HepG2 (cell line): Measurements from ENCODE around the gene ARL4C. TPM values are rescaled to one million over a fixed set of nuclear protein-coding genes. Genes with fewer than 3 reads are reported as not detected.

Experiments used
- ATAC-seq: fragments of 200-7000 bp; cut with Tn5 transposase; 3 replicates; pipeline ENCODE4 v1.9.1; 2020; ENCODE audit warnings: mild to moderate bottlenecking, moderate library complexity
- BruUV-seq: library from RNA; stranded (reverse); fragments of 400-500 nt; replicated peaks from 2 replicates; lab custom pipeline; 2021; lab: Mats Ljungman, UMichigan
- CTCF ChIA-PET: fragments of 300-600 bp; formaldehyde crosslinking; extraction: SDS; loops from one replicate; lab custom pipeline; 2021; ENCODE audit warnings: low total read pairs, inconsistent platforms, low intra/inter-chr PET ratio; lab: Yijun Ruan, JAX
- POLR2A ChIA-PET: fragments of 350-600 bp; sonication (Branson Sonifier 250); formaldehyde crosslinking; loops from one replicate; lab custom pipeline; 2020; ENCODE audit warnings: antibody characterized with exemption, inconsistent platforms; lab: Yijun Ruan, JAX
- DNase-seq: peaks from one replicate; pipeline ENCODE4 v3.0.0-alpha.2; 2015; ENCODE audit warnings: low spot score
- FAIRE-seq: peaks from 3 replicates; lab custom pipeline; 2011; peaks lifted over from hg19 to GRCh38; lab: Jason Lieb, UNC
- H2AFZ ChIP-seq: one replicate; pipeline ENCODE4 v1.6.1; 2011; ENCODE audit warnings: low read length, inconsistent platforms
- H3K27ac ChIP-seq: fragments of 300-600 bp; 3 replicates; pipeline ENCODE4 v1.8.0; 2011; ENCODE audit warnings: mixed run types, mild to moderate bottlenecking, mixed read lengths, low read length, inconsistent platforms; ENCODE audit not compliant: insufficient read depth; ENCODE audit errors: extremely low read length
- H3K27me3 ChIP-seq, 2 experiments: fragments of 200-600 bp in 1 of 2; 2 replicates in 1 of 2; 3 replicates in 1 of 2; pipeline versions ENCODE4 v1.6.0 to v1.8.0; 2011; ENCODE audit warnings: low read length in 2 of 2, mild to moderate bottlenecking in 2 of 2, moderate library complexity in 2 of 2, inconsistent platforms in 1 of 2; ENCODE audit not compliant: insufficient read depth in 2 of 2, control insufficient read depth in 1 of 2
- H3K36me3 ChIP-seq, 2 experiments: fragments of 200-600 bp in 1 of 2; replicated peaks in 1 of 2; 2 replicates in 1 of 2; 3 replicates in 1 of 2; pipeline versions ENCODE4 v1.5.1 to v1.8.0; 2011; ENCODE audit warnings: low read length in 2 of 2, inconsistent platforms in 1 of 2; ENCODE audit not compliant: insufficient read depth in 2 of 2, control insufficient read depth in 1 of 2
- H3K4me1 ChIP-seq: 2 replicates; pipeline ENCODE4 v1.5.1; 2012; ENCODE audit warnings: low read length, inconsistent platforms; ENCODE audit not compliant: insufficient read depth
- H3K4me2 ChIP-seq: 2 replicates; pipeline ENCODE4 v1.6.0; 2011; ENCODE audit warnings: low read depth, low read length, inconsistent platforms
- H3K4me3 ChIP-seq, 3 experiments: fragments of 200-600 bp in 1 of 3; sonication (generic), shearing (Covaris generic) in 1 of 3; replicated peaks in 1 of 3; 2 replicates each; pipeline ENCODE4 v1.5.1; 2011 to 2016; ENCODE audit warnings: low read length in 3 of 3, inconsistent platforms in 2 of 3, low read depth in 2 of 3, mild to moderate bottlenecking in 2 of 3, control low read depth in 1 of 3, mixed read lengths in 1 of 3; ENCODE audit not compliant: insufficient read depth in 1 of 3
- H3K79me2 ChIP-seq: one replicate; pipeline ENCODE4 v1.6.1; 2011; ENCODE audit warnings: low read length, inconsistent platforms; ENCODE audit not compliant: insufficient read depth
- H3K9ac ChIP-seq: 2 replicates; pipeline ENCODE4 v1.6.0; 2011; ENCODE audit warnings: mild to moderate bottlenecking, low read depth, low read length, inconsistent platforms; ENCODE audit not compliant: insufficient read depth
- H3K9me3 ChIP-seq: 2 replicates; pipeline ENCODE4 v1.5.1; 2012; ENCODE audit warnings: mild to moderate bottlenecking, low read length
- H4K20me1 ChIP-seq: 2 replicates; pipeline ENCODE4 v1.6.0; 2011; ENCODE audit warnings: inconsistent platforms, mild to moderate bottlenecking, low read length, moderate library complexity; ENCODE audit not compliant: insufficient read depth
- BATF2 ChIP-seq: sonication (generic); formaldehyde crosslinking; IDR thresholded peaks from 2 replicates; pipeline ENCODE4 v1.8.0; 2022; ENCODE audit warnings: mild to moderate bottlenecking, missing genetic modification reagents, moderate library complexity
- GLI4 ChIP-seq: sonication (generic); formaldehyde crosslinking; IDR thresholded peaks from 2 replicates; pipeline ENCODE4 v1.5.1; 2020; ENCODE audit warnings: missing genetic modification reagents, mild to moderate bottlenecking, moderate library complexity, borderline replicate concordance
- IKZF1 ChIP-seq: fragments of 450-650 bp; IDR thresholded peaks from 2 replicates; pipeline ENCODE4 v1.7.1; 2016
- MAF1 ChIP-seq: sonication (generic); formaldehyde crosslinking; IDR thresholded peaks from 2 replicates; pipeline ENCODE4 v1.5.0; 2020; ENCODE audit warnings: missing genetic modification reagents, borderline replicate concordance
- MLLT10 ChIP-seq: sonication (generic); formaldehyde crosslinking; IDR thresholded peaks from 2 replicates; pipeline ENCODE4 v1.4.0; 2020; ENCODE audit warnings: missing genetic modification reagents
- NFE2L2 ChIP-seq: fragments of 150-350 bp; IDR thresholded peaks from 2 replicates; pipeline ENCODE4 v1.6.1; 2014; ENCODE audit warnings: low read length
- POLR2G ChIP-seq: fragments of 200-400 bp; formaldehyde crosslinking; IDR thresholded peaks from 2 replicates; pipeline ENCODE4 v1.6.1; 2018; ENCODE audit warnings: mild to moderate bottlenecking, low read depth, low read length, moderate library complexity
- SNRNP70 ChIP-seq: fragments of 200-400 bp; formaldehyde crosslinking; IDR thresholded peaks from 2 replicates; pipeline ENCODE4 v1.6.1; 2017; ENCODE audit warnings: mild to moderate bottlenecking, low read depth, low read length, moderate library complexity
- XRCC5 ChIP-seq: fragments of 200-400 bp; formaldehyde crosslinking; optimal IDR thresholded peaks from 2 replicates; pipeline ENCODE3; 2017; ENCODE audit warnings: mild to moderate bottlenecking, low read length
- ZBTB26 ChIP-seq: IDR thresholded peaks from 2 replicates; pipeline ENCODE4 v1.6.1; 2016; ENCODE audit warnings: missing compliant biosample characterization, missing genetic modification reagents, borderline replicate concordance
- ZFP37 ChIP-seq: sonication (generic); formaldehyde crosslinking; IDR thresholded peaks from 2 replicates; pipeline ENCODE4 v1.4.0; 2020; ENCODE audit warnings: missing genetic modification reagents, borderline replicate concordance
- ZFP41 ChIP-seq: sonication (generic); formaldehyde crosslinking; IDR thresholded peaks from 2 replicates; pipeline ENCODE4 v1.4.0; 2020; ENCODE audit warnings: mild to moderate bottlenecking, missing genetic modification reagents, borderline replicate concordance
- ZMYM3 ChIP-seq: sonication (generic); formaldehyde crosslinking; IDR thresholded peaks from 2 replicates; pipeline ENCODE4 v1.5.1; 2020; ENCODE audit warnings: mild to moderate bottlenecking, missing genetic modification reagents
- ZNF121 ChIP-seq: sonication (generic); formaldehyde crosslinking; IDR thresholded peaks from 2 replicates; pipeline ENCODE4 v1.5.0; 2020; ENCODE audit warnings: mild to moderate bottlenecking, missing genetic modification reagents
- WGBS: methylation state at CpG from one replicate; pipeline ENCODE4 v1.1.6; 2017; ENCODE audit warnings: low lambda C conversion rate; 5-methylcytosine and 5-hydroxymethylcytosine counted together
- in situ Hi-C: cut with HindIII; loops from 2 replicates; pipeline ENCODE4 v1.10.0; 2017; ENCODE audit warnings: low pct_unique_long_range_greater_than_20kb; ENCODE audit not compliant: extremely low pct_ligation_motif_present
- intact Hi-C: fragments of 100-400 bp; cut with micrococcal nuclease; formaldehyde crosslinking; loops from one replicate; pipeline ENCODE4 v1.10.0; 2022; ENCODE audit not compliant: unreplicated experiment
- polyA plus RNA-seq, 8 experiments: library from polyadenylated mRNA; depleted of rRNA in 3 of 8; stranded (reverse) in 7 of 8; unstranded in 1 of 8; fragments of >200 nt; fragmentation: Illumina TruSeq in 4 of 8; extraction: Trizol in 4 of 8; gene quantifications; 2 replicates each; pipeline versions ENCODE4 v1.2.1 to v1.2.3, GENCODE V29; 2011 to 2016; ENCODE audit warnings: low read depth in 4 of 8, missing spikeins in 1 of 8, mixed read lengths in 1 of 8; ENCODE audit not compliant: insufficient read depth in 1 of 8
- total RNA-seq, 5 experiments: library from RNA; depleted of rRNA; stranded (reverse); fragments of >200 nt; fragmentation: Illumina TruSeq; extraction: Trizol; gene quantifications; 2 replicates each; pipeline ENCODE4 v1.2.3, GENCODE V29; 2016; ENCODE audit warnings: low read depth in 1 of 5
- TF ChIP-seq, protein P1 (sequence below): sonication (generic); formaldehyde crosslinking; IDR thresholded peaks from 2 replicates; pipeline ENCODE4 v1.4.0; 2020; ENCODE audit warnings: missing genetic modification reagents

ARL4C gene
- total and polyA plus RNA-seq, 2 of the 13 experiments (the other 11 are each of a cell fraction or from before 2014, with no cell fraction given), result 0.07 to 0.15 TPM

DNA sequence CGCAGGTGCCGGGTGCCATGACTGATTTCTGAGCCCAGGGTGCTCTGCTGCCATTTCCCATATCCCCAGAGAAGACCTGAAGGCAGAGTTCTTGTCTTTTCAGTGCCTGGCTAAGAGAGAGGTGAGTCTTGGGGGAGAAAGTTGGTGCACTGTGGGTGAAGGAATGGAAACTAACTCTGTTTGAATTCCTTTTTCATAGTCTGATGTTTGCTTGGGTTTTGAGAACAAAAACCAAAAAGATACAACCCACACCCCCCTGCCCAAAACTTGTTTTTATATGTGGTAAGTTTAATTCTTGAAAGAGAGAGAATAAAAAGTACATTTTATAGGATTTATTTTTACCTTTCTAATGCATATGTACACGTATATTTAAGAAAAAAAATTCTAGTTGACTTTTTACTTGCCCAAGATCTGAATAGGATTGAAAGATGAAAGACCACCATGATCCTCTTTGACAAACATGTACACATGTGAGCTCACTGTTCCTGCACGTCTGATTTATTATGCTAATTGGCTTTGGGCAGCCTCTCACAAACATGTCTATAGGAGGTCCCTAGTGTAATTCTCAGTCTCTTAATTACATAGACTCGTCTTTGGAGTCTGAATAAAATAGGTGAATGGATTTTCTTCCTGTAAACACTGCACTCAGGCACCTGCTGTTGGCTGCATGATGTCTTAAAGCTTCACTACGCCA, 46.3 kb downstream of the ARL4C start:
- no peak overlapping the region for H3K4me2 ChIP-seq
- H3K79me2 ChIP-seq, result no peaks in the 10 kb centered on the region
- no peak overlapping the region for H3K27ac ChIP-seq
- no peak overlapping the region for H2AFZ ChIP-seq
- H3K9ac ChIP-seq, result no peak overlapping the region
- intact Hi-C loops (no loop called here), in situ Hi-C loops (no loop called here)
- DNase-seq, result no peak
- no peak for ATAC-seq
- H3K4me1 ChIP-seq, result no peaks in the 10 kb centered on the region
- ChIA-PET POLR2A (no interaction called here), CTCF (no interaction called here)
- peaks cover 0 to 6% of the 10 kb centered on the region in 2 experiments; a peak in 2 of 5 replicates for H3K27me3 ChIP-seq
- WGBS, result 38% methylated on average over 6 of the region's 6 CpGs
- H4K20me1 ChIP-seq, result no peaks in the 10 kb centered on the region
- no peaks in the 10 kb centered on the region for H3K36me3 ChIP-seq
- no peaks in the 10 kb centered on the region for H3K9me3 ChIP-seq
- BruUV-seq, result no TSS peak
- FAIRE-seq, result no peak
- TF ChIP-seq POLR2G, result no peak
- TF ChIP-seq, all 625 proteins: peak for 0
- no peak overlapping the region for H3K4me3 ChIP-seq

DNA sequence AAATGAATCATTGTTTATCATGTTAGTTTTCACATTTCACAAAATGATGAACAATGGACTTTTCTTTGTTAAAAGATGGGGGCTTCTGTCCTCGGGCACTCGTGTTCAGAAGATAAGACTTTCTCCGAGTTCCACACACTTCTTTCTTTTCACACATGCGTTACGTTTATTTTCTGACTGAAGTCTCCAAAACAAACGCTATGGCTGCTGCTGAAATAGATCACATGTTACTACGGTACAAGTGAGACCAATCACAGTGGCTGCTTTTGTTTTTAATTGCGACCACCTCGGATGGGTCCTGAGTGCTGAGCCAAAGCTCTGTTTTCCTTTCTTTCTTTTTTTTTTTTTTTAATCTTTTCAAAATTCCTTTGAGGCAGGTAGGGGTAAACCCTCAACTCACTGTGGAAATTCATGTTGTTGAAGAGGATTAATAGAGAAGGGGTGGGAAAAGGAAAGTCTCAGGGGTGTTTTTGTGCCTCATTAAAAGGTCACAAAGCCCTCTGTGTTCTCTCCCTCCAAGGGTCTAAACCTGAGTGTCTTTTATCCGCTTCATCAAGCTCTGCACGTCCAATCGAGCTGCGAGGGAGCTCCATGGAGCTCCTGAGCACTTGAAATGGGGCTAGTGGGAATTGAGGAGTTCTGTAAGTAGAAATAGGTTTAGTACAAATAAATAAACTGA, 48.2 kb downstream of the ARL4C start:
- 49% methylated on average over 13 of the region's 13 CpGs for WGBS
- ChIA-PET CTCF (no interaction called here), POLR2A (no interaction called here)
- Histone ChIP-seq H3K4me3 (no peak overlapping the region), H3K4me2 (no peak overlapping the region), H3K27ac (no peak overlapping the region), H3K9ac (no peak overlapping the region), H2AFZ (no peak overlapping the region), H3K4me1 (no peaks in the 10 kb centered on the region), H3K27me3 (peaks cover 0 to 13% of the 10 kb centered on the region in 2 experiments; a peak in 2 of 5 replicates), H3K79me2 (no peaks in the 10 kb centered on the region), H3K9me3 (no peaks in the 10 kb centered on the region), H3K36me3 (no peaks in the 10 kb centered on the region), H4K20me1 (no peaks in the 10 kb centered on the region)
- no TSS peak for BruUV-seq
- intact Hi-C loops, result no loop called here
- in situ Hi-C loops, result no loop called here
- DNase-seq (no peak), ATAC-seq (no peak), FAIRE-seq (no peak)
- TF ChIP-seq IKZF1, result no peak
- TF ChIP-seq XRCC5, result no peak
- no peak for TF ChIP-seq ZFP41
- TF ChIP-seq SNRNP70, result no peak
- no peak for TF ChIP-seq MAF1
- TF ChIP-seq ZMYM3 (CRISPR knock-in tag), result no peak
- no peak for TF ChIP-seq BATF2 (CRISPR knock-in tag)
- no peak for TF ChIP-seq MLLT10 (CRISPR knock-in tag)
- TF ChIP-seq, protein P1, sequence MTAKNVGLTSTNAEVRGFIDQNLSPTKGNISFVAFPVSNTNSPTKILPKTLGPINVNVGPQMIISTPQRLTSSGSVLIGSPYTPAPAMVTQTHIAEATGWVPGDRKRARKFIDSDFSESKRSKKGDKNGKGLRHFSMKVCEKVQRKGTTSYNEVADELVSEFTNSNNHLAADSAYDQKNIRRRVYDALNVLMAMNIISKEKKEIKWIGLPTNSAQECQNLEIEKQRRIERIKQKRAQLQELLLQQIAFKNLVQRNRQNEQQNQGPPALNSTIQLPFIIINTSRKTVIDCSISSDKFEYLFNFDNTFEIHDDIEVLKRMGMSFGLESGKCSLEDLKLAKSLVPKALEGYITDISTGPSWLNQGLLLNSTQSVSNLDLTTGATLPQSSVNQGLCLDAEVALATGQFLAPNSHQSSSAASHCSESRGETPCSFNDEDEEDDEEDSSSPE (CRISPR knock-in tag), result no peak
- no peak for TF ChIP-seq NFE2L2
- no peak for TF ChIP-seq ZBTB26 (CRISPR knock-in tag)
- no peak for TF ChIP-seq ZNF121
- no peak for TF ChIP-seq GLI4 (CRISPR knock-in tag)
- no peak for TF ChIP-seq ZFP37
